ENCODE measurements around the gene DNAH6. TPM values are rescaled to one million over a fixed set of nuclear protein-coding genes. Genes with fewer than 3 reads are reported as not detected.

The DNAH6 gene
- total RNA-seq, 1 donor from 2014 or later, result 2.6 TPM

DNA sequence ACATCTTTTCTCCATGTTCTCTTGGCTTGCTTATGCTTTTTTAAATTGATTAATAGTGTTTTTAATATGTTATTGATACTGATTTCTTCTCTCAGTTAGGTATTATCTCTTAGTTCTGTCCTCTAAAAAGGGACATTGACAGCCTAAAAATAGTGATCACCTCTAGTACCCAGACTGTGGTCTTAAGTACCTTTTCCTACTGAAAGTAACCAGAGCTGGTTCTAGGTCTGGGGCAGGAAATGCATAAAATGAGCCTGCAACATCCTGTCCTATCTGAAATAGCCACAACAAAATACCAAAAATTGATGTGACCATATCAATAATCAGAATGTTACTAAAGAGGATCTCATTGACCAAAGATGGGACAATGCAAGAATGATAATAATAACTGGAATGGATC, 113.3 kb downstream of the DNAH6 start:
- H3K4me1 ChIP-seq, result no peaks in the 10 kb centered on the region
- no peak overlapping the region for H3K27ac Mint-ChIP-seq
- no peak overlapping the region for H3K4me3 ChIP-seq
- H3F3A ChIP-seq (ENCODE audit: low read depth), result no peaks in the 10 kb centered on the region
- H3K27me3 Mint-ChIP-seq (ENCODE audit: insufficient read depth, low read depth), result no peaks in the 10 kb centered on the region
- H3K4me1 Mint-ChIP-seq, result peaks cover 2% of the 10 kb centered on the region
- H3K27me3 ChIP-seq, result peaks cover 9% of the 10 kb centered on the region
- no peak overlapping the region for H3K9ac ChIP-seq
- no peak overlapping the region for H3K4me3 Mint-ChIP-seq
- DNase-seq (ENCODE audit: low spot score), result no peak
- no peaks in the 10 kb centered on the region for H3K79me2 ChIP-seq (ENCODE audit: low read depth)
- H3K9me3 ChIP-seq (ENCODE audit: low read depth), result no peaks in the 10 kb centered on the region
- no peaks in the 10 kb centered on the region for H3K9me3 Mint-ChIP-seq
- no peaks in the 10 kb centered on the region for H3K36me3 ChIP-seq
- H2AFZ ChIP-seq (replicated peaks), result no peak overlapping the region
- H3K36me3 Mint-ChIP-seq, result no peaks in the 10 kb centered on the region
- H4K20me1 ChIP-seq (ENCODE audit: low read depth), result no peaks in the 10 kb centered on the region
- H3K4me2 ChIP-seq, result no peak overlapping the region
- H3K27ac ChIP-seq, result no peak overlapping the region
- no peak for TF ChIP-seq EZH2 (IDR thresholded peaks at IDR 0.05)
- TF ChIP-seq, protein P1, sequence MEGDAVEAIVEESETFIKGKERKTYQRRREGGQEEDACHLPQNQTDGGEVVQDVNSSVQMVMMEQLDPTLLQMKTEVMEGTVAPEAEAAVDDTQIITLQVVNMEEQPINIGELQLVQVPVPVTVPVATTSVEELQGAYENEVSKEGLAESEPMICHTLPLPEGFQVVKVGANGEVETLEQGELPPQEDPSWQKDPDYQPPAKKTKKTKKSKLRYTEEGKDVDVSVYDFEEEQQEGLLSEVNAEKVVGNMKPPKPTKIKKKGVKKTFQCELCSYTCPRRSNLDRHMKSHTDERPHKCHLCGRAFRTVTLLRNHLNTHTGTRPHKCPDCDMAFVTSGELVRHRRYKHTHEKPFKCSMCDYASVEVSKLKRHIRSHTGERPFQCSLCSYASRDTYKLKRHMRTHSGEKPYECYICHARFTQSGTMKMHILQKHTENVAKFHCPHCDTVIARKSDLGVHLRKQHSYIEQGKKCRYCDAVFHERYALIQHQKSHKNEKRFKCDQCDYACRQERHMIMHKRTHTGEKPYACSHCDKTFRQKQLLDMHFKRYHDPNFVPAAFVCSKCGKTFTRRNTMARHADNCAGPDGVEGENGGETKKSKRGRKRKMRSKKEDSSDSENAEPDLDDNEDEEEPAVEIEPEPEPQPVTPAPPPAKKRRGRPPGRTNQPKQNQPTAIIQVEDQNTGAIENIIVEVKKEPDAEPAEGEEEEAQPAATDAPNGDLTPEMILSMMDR (IDR thresholded peaks at IDR 0.05), result no peak
- no peak for TF ChIP-seq EZH2phosphoT487 (IDR thresholded peaks at IDR 0.05)

DNA sequence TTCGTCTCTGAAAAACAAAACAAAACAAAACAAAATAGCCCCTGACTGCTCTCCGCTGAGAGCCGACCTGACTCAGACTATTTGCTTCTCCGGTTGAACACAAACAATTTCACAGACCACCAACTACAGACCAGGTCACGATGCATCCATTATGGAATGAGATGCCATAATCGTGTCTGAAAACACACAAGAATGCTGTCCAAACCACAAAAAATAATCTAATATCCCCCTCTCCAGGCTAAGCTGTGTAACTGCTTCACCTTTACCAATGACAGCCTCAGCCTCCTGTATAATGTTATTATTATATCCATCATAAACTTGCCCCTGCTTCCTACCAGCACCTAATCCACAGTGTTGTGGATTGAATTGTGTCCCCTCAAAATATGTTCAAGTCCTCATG, 114.7 kb downstream of the DNAH6 start:
- Mint-ChIP-seq H3K9me3 (no peaks in the 10 kb centered on the region), H3K27me3 (ENCODE audit: insufficient read depth, low read depth) (peaks cover 2% of the 10 kb centered on the region), H3K27ac (no peak overlapping the region), H3K36me3 (no peaks in the 10 kb centered on the region), H3K4me3 (no peak overlapping the region), H3K4me1 (peaks cover 2% of the 10 kb centered on the region)
- no peak for TF ChIP-seq EZH2phosphoT487 (IDR thresholded peaks at IDR 0.05)
- TF ChIP-seq, protein P1 (IDR thresholded peaks at IDR 0.05), result peak; percentile 72
- H3K4me2 ChIP-seq, result no peak overlapping the region
- peak; percentile 38 for DNase-seq (ENCODE audit: low spot score)
- H3K79me2 ChIP-seq (ENCODE audit: low read depth), result no peaks in the 10 kb centered on the region
- H4K20me1 ChIP-seq (ENCODE audit: low read depth), result no peaks in the 10 kb centered on the region
- H3F3A ChIP-seq (ENCODE audit: low read depth), result no peaks in the 10 kb centered on the region
- no peaks in the 10 kb centered on the region for H3K9me3 ChIP-seq (ENCODE audit: low read depth)
- no peak overlapping the region for H3K27ac ChIP-seq
- peaks cover 9% of the 10 kb centered on the region for H3K27me3 ChIP-seq
- no peak overlapping the region for H2AFZ ChIP-seq (replicated peaks)
- no peaks in the 10 kb centered on the region for H3K36me3 ChIP-seq
- no peak overlapping the region for H3K4me3 ChIP-seq
- no peaks in the 10 kb centered on the region for H3K4me1 ChIP-seq
- H3K9ac ChIP-seq, result no peak overlapping the region

DNA sequence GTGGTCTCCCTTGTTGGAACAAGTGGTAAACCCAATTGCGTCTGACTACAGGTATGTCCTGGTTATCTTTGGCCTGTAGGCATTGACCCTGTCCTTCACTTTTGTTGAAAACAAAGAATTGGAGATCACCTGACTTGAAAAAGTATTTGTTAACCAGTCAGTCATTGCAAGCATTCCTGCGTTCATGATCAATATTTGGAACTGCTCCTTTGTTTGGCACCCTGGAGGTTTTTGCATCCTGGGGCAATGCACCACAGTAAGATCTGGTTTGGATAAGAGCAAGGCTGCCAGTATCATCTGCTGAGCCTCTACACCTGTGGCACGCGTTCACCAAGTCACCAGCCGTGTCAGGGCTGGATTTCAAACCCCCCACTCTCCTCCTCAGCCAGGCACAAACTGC, 115.7 kb downstream of the DNAH6 start:
- Histone ChIP-seq H4K20me1 (ENCODE audit: low read depth) (no peaks in the 10 kb centered on the region), H3K36me3 (no peaks in the 10 kb centered on the region), H3K4me2 (no peak overlapping the region), H3K27ac (no peak overlapping the region), H3K27me3 (peaks cover 9% of the 10 kb centered on the region), H3K9ac (no peak overlapping the region), H3K4me1 (no peaks in the 10 kb centered on the region), H2AFZ (replicated peaks) (no peak overlapping the region), H3K9me3 (ENCODE audit: low read depth) (no peaks in the 10 kb centered on the region), H3K4me3 (no peak overlapping the region), H3K79me2 (ENCODE audit: low read depth) (no peaks in the 10 kb centered on the region), H3F3A (ENCODE audit: low read depth) (no peaks in the 10 kb centered on the region)
- Mint-ChIP-seq H3K9me3 (no peaks in the 10 kb centered on the region), H3K36me3 (no peaks in the 10 kb centered on the region), H3K4me3 (no peak overlapping the region), H3K27ac (no peak overlapping the region), H3K4me1 (peaks cover 2% of the 10 kb centered on the region), H3K27me3 (ENCODE audit: insufficient read depth, low read depth) (peaks cover 2% of the 10 kb centered on the region)
- TF ChIP-seq EZH2phosphoT487 (IDR thresholded peaks at IDR 0.05) (no peak), EZH2 (IDR thresholded peaks at IDR 0.05) (no peak)
- TF ChIP-seq, protein P1 (IDR thresholded peaks at IDR 0.05), result no peak
- DNase-seq (ENCODE audit: low spot score), result no peak

All from neural progenitor cell (in vitro differentiated cells).